Liver (tissue), 9 donors: ENCODE measurements around the gene DYNC1H1. TPM values are rescaled to one million over a fixed set of nuclear protein-coding genes. Genes with fewer than 3 reads are reported as not detected.
A peak's percentile ranks its signal among the peaks of the same experiment; 100 is the strongest.
"Not testable (repeated sequence)": the region's sequence is repeated elsewhere in the genome, so short reads cannot be mapped to it uniquely, and the experiment has no call there.

Source experiments
- DNase-seq: peaks from one replicate; pipeline ENCODE4 v3.0.0-alpha.2; 2017; ENCODE audit warnings: low spot score
- H3K27ac ChIP-seq, 2 donors: one replicate each; pipeline ENCODE4 v1.7.0; 2013; ENCODE audit warnings: inconsistent platforms in 2 of 2, low read length in 2 of 2, control low read depth in 1 of 2, low read depth in 1 of 2, mild to moderate bottlenecking in 1 of 2
- H3K27me3 ChIP-seq, 4 donors: one replicate each; pipeline versions ENCODE4 v1.6.1 to v1.7.0; 2013; ENCODE audit warnings: low read length in 3 of 4, inconsistent platforms in 1 of 4, mild to moderate bottlenecking in 1 of 4, moderate library complexity in 1 of 4; ENCODE audit not compliant: control insufficient read depth in 4 of 4, insufficient read depth in 4 of 4
- H3K36me3 ChIP-seq, 4 donors: one replicate each; pipeline versions ENCODE4 v1.6.1 to v1.7.0; 2013; ENCODE audit warnings: low read length in 3 of 4, mild to moderate bottlenecking in 3 of 4, low read depth in 1 of 4, moderate library complexity in 1 of 4; ENCODE audit not compliant: control insufficient read depth in 4 of 4, insufficient read depth in 3 of 4
- H3K4me1 ChIP-seq, 4 donors: one replicate each; pipeline versions ENCODE4 v1.6.1 to v1.7.0; 2013; ENCODE audit warnings: low read length in 3 of 4, mild to moderate bottlenecking in 3 of 4, moderate library complexity in 1 of 4; ENCODE audit not compliant: control insufficient read depth in 4 of 4, insufficient read depth in 4 of 4
- H3K4me3 ChIP-seq, 3 donors: one replicate each; pipeline versions ENCODE4 v1.6.1 to v1.7.0; 2013; ENCODE audit warnings: low read length in 3 of 3, control low read depth in 1 of 3, low read depth in 1 of 3, mild to moderate bottlenecking in 1 of 3
- H3K9ac ChIP-seq, 2 donors: one replicate each; pipeline ENCODE4 v1.7.0; 2013; ENCODE audit warnings: low read length in 2 of 2, mild to moderate bottlenecking in 2 of 2, moderate library complexity in 2 of 2, control low read depth in 1 of 2, low read depth in 1 of 2
- H3K9me3 ChIP-seq, 4 donors: one replicate each; pipeline versions ENCODE4 v1.6.1 to v1.7.0; 2013; ENCODE audit warnings: low read length in 3 of 4; ENCODE audit not compliant: control insufficient read depth in 4 of 4
- ATF3 ChIP-seq: IDR thresholded peaks from 2 replicates; pipeline ENCODE4 v1.6.1; 2016; ENCODE audit warnings: antibody characterized with exemption
- CTCF ChIP-seq: fragments of 150-350 bp; IDR thresholded peaks from 2 replicates; pipeline ENCODE4 v1.5.1; 2017; ENCODE audit warnings: improper control_type of control experiment, low read depth, low read length; ENCODE audit not compliant: missing input control
- EGR1 ChIP-seq, 2 donors: IDR thresholded peaks; 2 replicates each; pipeline ENCODE4 v1.6.1; 2016 to 2018; ENCODE audit warnings: antibody characterized with exemption in 2 of 2, low read depth in 2 of 2
- FOXA1 ChIP-seq: IDR thresholded peaks from 2 replicates; pipeline ENCODE4 v1.6.1; 2016; ENCODE audit warnings: antibody characterized with exemption
- FOXA2 ChIP-seq: IDR thresholded peaks from 2 replicates; pipeline ENCODE4 v1.6.1; 2016; ENCODE audit warnings: antibody characterized with exemption
- GABPA ChIP-seq, 2 donors: IDR thresholded peaks in 1 of 2; conservative IDR thresholded peaks in 1 of 2; 2 replicates each; pipeline ENCODE4 v1.6.1; 2016; ENCODE audit warnings: antibody characterized with exemption in 2 of 2, mild to moderate bottlenecking in 1 of 2, moderate library complexity in 1 of 2
- HNF4A ChIP-seq, 2 donors: conservative IDR thresholded peaks; 2 replicates each; pipeline ENCODE4 v1.6.1; 2016; ENCODE audit warnings: antibody characterized with exemption in 2 of 2, mild to moderate bottlenecking in 2 of 2
- HNF4G ChIP-seq: IDR thresholded peaks from 2 replicates; pipeline ENCODE4 v1.6.1; 2016; ENCODE audit warnings: antibody characterized with exemption
- JUND ChIP-seq, 2 donors: IDR thresholded peaks; 2 replicates each; pipeline ENCODE4 v1.6.1; 2016; ENCODE audit warnings: antibody characterized with exemption in 2 of 2
- MAX ChIP-seq: IDR thresholded peaks from 2 replicates; pipeline ENCODE4 v1.6.1; 2016; ENCODE audit warnings: antibody characterized with exemption
- NR2F2 ChIP-seq: IDR thresholded peaks from 2 replicates; pipeline ENCODE4 v1.6.1; 2016; ENCODE audit warnings: antibody characterized with exemption
- RAD21 ChIP-seq, 2 donors: IDR thresholded peaks; 2 replicates each; pipeline ENCODE4 v1.6.1; 2016; ENCODE audit warnings: antibody characterized with exemption in 2 of 2, mild to moderate bottlenecking in 2 of 2
- REST ChIP-seq: IDR thresholded peaks from 2 replicates; pipeline ENCODE4 v1.6.1; 2016; ENCODE audit warnings: antibody characterized with exemption, mild to moderate bottlenecking
- RXRA ChIP-seq, 2 donors: IDR thresholded peaks; 2 replicates each; pipeline ENCODE4 v1.6.1; 2017 to 2018; ENCODE audit warnings: antibody characterized with exemption in 2 of 2, mild to moderate bottlenecking in 1 of 2
- SP1 ChIP-seq: IDR thresholded peaks from 2 replicates; pipeline ENCODE4 v1.6.1; 2018; ENCODE audit warnings: antibody characterized with exemption, mild to moderate bottlenecking
- TAF1 ChIP-seq: conservative IDR thresholded peaks from 2 replicates; pipeline ENCODE4 v1.6.1; 2016; ENCODE audit warnings: antibody characterized with exemption, mild to moderate bottlenecking
- YY1 ChIP-seq: IDR thresholded peaks from 2 replicates; pipeline ENCODE4 v1.6.1; 2016; ENCODE audit warnings: antibody characterized with exemption, mild to moderate bottlenecking
- ZBTB33 ChIP-seq: IDR thresholded peaks from 2 replicates; pipeline ENCODE4 v1.6.1; 2016; ENCODE audit warnings: antibody characterized with exemption
- WGBS: extraction: QIAGEN DNeasy Blood & Tissue Kit; methylation state at CpG from one replicate; pipeline ENCODE4 v1.1.7; 2013; 5-methylcytosine and 5-hydroxymethylcytosine counted together
- polyA plus RNA-seq, 2 donors: library from polyadenylated mRNA; stranded (reverse) in 1 of 2; unstranded in 1 of 2; fragments of 200-250 nt in 1 of 2; fragments of >200 nt in 1 of 2; fragmentation: Nextera tagmentation in 1 of 2; extraction: Ambion mirVana in 1 of 2; gene quantifications; one replicate each; pipeline versions ENCODE4 v1.2.1 to v1.2.3, GENCODE V29; 2013 to 2015
- total RNA-seq, 2 donors: library from RNA; depleted of rRNA; stranded (reverse); fragments of >200 nt; gene quantifications; one replicate each; pipeline ENCODE4 v1.2.3, GENCODE V29; 2014
- donor health status: healthy.
- donor health status: healthy.
- donor health status: healthy.
- donor health status: healthy.
- donor health status: healthy.

Gene DYNC1H1
- total and polyA plus RNA-seq, 4 donors = 50.3 to 201 (median 82.6) TPM

- WGBS = 93% methylated on average over 7 of the region's 7 CpGs
- H3K27me3 ChIP-seq = no peaks in the 10 kb centered on the region
Measured at GRCh38 chr14:102081231-102082080, 117.1 kb downstream of the DYNC1H1 start.

GRCh38 chr14:102084522-102084921 is 120.1 kb downstream of the DYNC1H1 start:
- not testable (repeated sequence) for H3K9me3 ChIP-seq, H3K27me3 ChIP-seq, H3K4me3 ChIP-seq, DNase-seq, H3K27ac ChIP-seq
- Histone ChIP-seq H3K4me1 (peaks cover 3 to 27% (median 18%) of the 10 kb centered on the region in 4 donors), H3K36me3 (peaks cover 24 to 58% (median 51%) of the 10 kb centered on the region in 4 donors), H3K9ac (peak overlapping the region in 1 of 2 donors; percentile 56)
- 88% methylated on average over 5 of the region's 5 CpGs for WGBS

More at GRCh38 chr14:102081231-102082080, 117.1 kb downstream of the DYNC1H1 start:
- H3K36me3 ChIP-seq = peaks cover 27 to 69% (median 57%) of the 10 kb centered on the region in 4 donors
- H3K4me3 ChIP-seq = no peak overlapping the region
- no peak overlapping the region for H3K9ac ChIP-seq
- peaks cover 3 to 18% (median 15%) of the 10 kb centered on the region in 4 donors for H3K4me1 ChIP-seq
- H3K9me3 ChIP-seq = no peaks in the 10 kb centered on the region
- no peak for DNase-seq
- H3K27ac ChIP-seq = no peak overlapping the region
- no peak for TF ChIP-seq EGR1 (IDR thresholded peaks at IDR 0.05; ENCODE audit: low read depth in 2 of 2)
- TF ChIP-seq HNF4G = no peak

GRCh38 chr14:102084931-102085330 is 120.6 kb downstream of the DYNC1H1 start:
- H3K4me1 ChIP-seq = peaks cover 3 to 27% (median 18%) of the 10 kb centered on the region in 4 donors
- WGBS = 87% methylated on average over 6 of the region's 6 CpGs
- H3K4me3 ChIP-seq = peak overlapping the region in 2 of 3 donors; percentile 73 to 96
- H3K27me3 ChIP-seq = no peaks in the 10 kb centered on the region
- no peak for DNase-seq
- peak overlapping the region; percentile 56 to 94 for H3K9ac ChIP-seq
- no peaks in the 10 kb centered on the region for H3K9me3 ChIP-seq
- TF ChIP-seq HNF4G = no peak
- no peak for TF ChIP-seq EGR1 (IDR thresholded peaks at IDR 0.05; ENCODE audit: low read depth in 2 of 2)
- TF ChIP-seq FOXA2 = no peak
- no peak for TF ChIP-seq REST
- TF ChIP-seq GABPA (IDR thresholded peaks at IDR 0.05 in 1 of 2, conservative IDR thresholded peaks at IDR 0.05 in 1 of 2) = no peak
- TF ChIP-seq JUND (IDR thresholded peaks at IDR 0.05) = no peak
- TF ChIP-seq NR2F2 = no peak
- TF ChIP-seq RXRA (IDR thresholded peaks at IDR 0.05) = no peak
- TF ChIP-seq FOXA1 = no peak
- no peak for TF ChIP-seq MAX
- no peak for TF ChIP-seq TAF1
- no peak for TF ChIP-seq ATF3
- TF ChIP-seq YY1 = no peak
- TF ChIP-seq CTCF = no peak
- no peak for TF ChIP-seq ZBTB33
- no peak for TF ChIP-seq SP1
- no peak for TF ChIP-seq RAD21 (IDR thresholded peaks at IDR 0.05)
- TF ChIP-seq HNF4A (conservative IDR thresholded peaks at IDR 0.05) = no peak
- H3K36me3 ChIP-seq = peaks cover 22 to 54% (median 48%) of the 10 kb centered on the region in 4 donors
- H3K27ac ChIP-seq = no peak overlapping the region
